HAP-1 (cell line): ENCODE measurements around the gene URAD.
"Not testable (repeated sequence)": the region's sequence is repeated elsewhere in the genome, so short reads cannot be mapped to it uniquely, and the experiment has no call there.

Experiments
- DNase-seq, 2 experiments: peaks; one replicate each; pipeline ENCODE4 v3.0.0-alpha.2; 2016 to 2020; ENCODE audit warnings: low spot score in 2 of 2
- H3K27me3 ChIP-seq: fragments of 250-450 bp; sonication (Bioruptor Pico); 2 replicates; pipeline ENCODE4 v1.5.1; 2020; ENCODE audit warnings: low read depth, mild to moderate bottlenecking, moderate library complexity
- H3K36me3 ChIP-seq: fragments of 250-450 bp; sonication (Bioruptor Pico); replicated peaks from 2 replicates; pipeline ENCODE4 v1.5.1; 2020; ENCODE audit warnings: mild to moderate bottlenecking
- H3K4me1 ChIP-seq: fragments of 250-450 bp; sonication (Bioruptor Pico); 2 replicates; pipeline ENCODE4 v1.5.1; 2020; ENCODE audit warnings: mild to moderate bottlenecking
- H3K4me3 ChIP-seq: fragments of 250-450 bp; sonication (Bioruptor Pico); 2 replicates; pipeline ENCODE4 v1.5.1; 2020; ENCODE audit warnings: mild to moderate bottlenecking, moderate library complexity
- H3K9me3 ChIP-seq: fragments of 250-450 bp; sonication (Bioruptor Pico); 2 replicates; pipeline ENCODE4 v1.5.1; 2020; ENCODE audit warnings: mild to moderate bottlenecking, moderate library complexity
- in situ Hi-C: fragments of 300-500 bp; cut with MboI; formaldehyde crosslinking; loops from 3 replicates; pipeline ENCODE4 v1.14.3; 2020; ENCODE audit warnings: low sequenced_read_pairs, inconsistent platforms, mixed read lengths

URAD gene

DNA sequence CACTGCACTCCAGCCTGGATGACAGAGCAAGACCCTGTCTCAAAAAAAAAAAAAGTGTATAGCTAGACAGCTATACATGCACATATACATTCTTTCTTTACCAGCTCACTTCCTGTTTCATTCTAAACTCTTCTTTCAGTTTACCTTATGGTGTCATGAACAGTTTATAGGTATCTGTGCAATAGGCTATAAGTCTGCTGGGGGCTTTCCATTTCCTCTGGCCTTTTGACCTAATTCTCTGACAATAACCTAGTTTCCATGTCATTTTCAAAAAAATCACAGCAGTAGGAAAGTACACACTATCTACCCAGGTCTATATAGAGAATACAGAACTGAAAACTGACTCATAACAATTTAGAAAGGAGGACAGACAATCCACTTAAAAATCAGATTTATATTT lies 24.4 kb upstream of the URAD start:
- no peak overlapping the region for H3K4me3 ChIP-seq
- H3K4me1 ChIP-seq, result no peaks in the 10 kb centered on the region
- no peak for DNase-seq
- no peaks in the 10 kb centered on the region for H3K36me3 ChIP-seq
- in situ Hi-C loops, result no loop called here
- no peaks in the 10 kb centered on the region; the same call in 1 of the 2 replicates for H3K27me3 ChIP-seq
- no peaks in the 10 kb centered on the region for H3K9me3 ChIP-seq

DNA sequence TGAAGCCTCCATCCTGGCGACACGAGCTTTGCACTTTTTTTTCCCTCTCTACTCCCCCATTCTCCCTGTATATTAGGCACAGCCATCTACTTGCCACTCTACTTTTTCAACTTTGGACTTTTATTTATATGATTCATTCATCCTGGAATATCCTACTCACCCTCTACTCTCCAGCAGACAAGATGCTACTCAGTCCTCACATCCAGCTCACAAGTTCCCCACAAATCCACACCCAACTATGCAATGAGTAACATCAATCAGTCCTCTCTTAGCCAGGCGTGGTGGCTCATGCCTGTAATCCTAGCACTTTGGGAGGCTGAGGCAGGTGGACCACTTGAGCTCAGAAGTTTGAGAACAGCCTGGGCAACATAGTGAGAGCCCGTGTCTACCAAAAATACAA lies 23.9 kb upstream of the URAD start:
- in situ Hi-C loops, result no loop called here
- Histone ChIP-seq H3K9me3 (no peaks in the 10 kb centered on the region), H3K27me3 (no peaks in the 10 kb centered on the region; the same call in 1 of the 2 replicates), H3K36me3 (no peaks in the 10 kb centered on the region), H3K4me3 (no peak overlapping the region), H3K4me1 (no peaks in the 10 kb centered on the region)
- no peak for DNase-seq

DNA sequence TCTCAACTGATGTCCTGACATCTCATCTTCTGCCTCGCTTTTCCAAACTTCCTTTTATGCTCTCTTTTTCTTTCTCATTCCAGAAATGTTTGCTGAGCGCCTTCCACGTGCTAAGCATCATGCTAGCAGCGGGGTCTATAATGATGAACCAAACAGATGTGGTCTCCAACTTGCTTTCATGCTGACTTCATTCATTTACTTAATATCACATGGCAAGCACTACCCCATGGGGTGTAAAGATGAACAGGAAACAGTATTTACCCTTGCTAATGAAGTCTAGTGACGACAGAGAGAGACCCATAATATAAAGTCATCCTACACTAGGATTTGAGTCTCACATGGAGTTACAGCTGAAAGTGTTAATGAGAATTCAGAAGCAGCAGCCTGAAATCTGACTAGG lies 21.6 kb upstream of the URAD start:
- H3K9me3 ChIP-seq, result no peaks in the 10 kb centered on the region
- no peaks in the 10 kb centered on the region for H3K4me1 ChIP-seq
- H3K36me3 ChIP-seq, result no peaks in the 10 kb centered on the region
- no peak for DNase-seq
- in situ Hi-C loops, result no loop called here
- no peak overlapping the region for H3K4me3 ChIP-seq
- no peaks in the 10 kb centered on the region; the same call in 1 of the 2 replicates for H3K27me3 ChIP-seq

DNA sequence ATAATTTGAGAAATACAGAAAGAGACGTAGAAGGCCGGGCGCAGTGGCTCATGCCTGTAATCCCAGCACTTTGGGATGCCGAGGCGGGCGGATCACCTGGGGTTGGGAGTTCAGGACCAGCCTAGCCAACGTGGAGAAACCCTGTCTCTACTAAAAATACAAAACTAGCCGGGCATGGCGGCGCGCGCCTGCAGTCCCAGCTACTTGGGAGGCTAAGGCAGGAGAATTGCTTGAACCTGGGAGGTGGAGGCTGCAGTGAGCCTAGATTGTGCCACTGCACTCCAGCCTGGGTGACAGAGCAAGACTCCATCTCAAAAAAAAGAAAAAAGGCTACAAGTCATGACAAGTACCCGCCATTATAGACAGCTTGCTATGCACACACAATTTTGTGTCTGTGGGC lies 16.5 kb upstream of the URAD start:
- H3K36me3 ChIP-seq, H3K4me1 ChIP-seq, H3K27me3 ChIP-seq, DNase-seq, H3K9me3 ChIP-seq, H3K4me3 ChIP-seq, in situ Hi-C loops: not testable (repeated sequence)

DNA sequence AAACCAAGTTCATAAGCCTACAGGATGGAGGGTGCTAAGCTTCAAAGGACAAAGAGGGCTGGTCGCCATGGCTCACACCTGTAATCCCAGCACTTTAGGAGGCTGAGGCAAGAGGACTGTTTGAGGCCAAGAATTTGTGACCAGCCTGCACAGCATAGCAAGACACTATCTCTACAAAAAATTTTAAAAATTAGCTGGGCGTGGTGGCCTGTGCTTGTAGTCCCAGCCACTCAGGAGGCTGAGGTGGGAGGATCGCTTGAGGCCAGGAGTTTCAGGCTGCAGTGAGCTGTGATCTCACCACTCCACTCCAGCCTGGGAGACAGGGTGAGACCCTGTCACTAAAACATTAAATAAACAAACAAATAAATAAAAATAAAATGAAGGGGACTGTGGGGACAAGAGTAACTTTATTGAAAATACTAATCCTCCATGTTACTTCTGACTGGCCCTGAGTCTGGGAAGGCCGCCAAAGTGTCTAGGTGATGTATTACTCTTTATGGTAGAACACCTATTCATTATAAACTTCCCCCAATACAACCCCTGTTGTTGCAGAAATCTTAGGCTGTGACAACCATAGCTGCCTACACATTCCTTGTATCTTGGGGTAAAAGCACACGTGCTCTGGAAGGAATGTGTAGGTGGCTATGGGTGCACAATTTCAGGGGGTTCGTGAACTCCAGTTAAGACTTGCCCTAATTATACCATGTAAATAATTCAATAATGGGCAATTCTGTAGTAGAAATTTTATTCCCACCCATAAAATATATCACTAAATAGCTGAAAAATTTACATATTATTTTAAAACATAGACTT lies 14.6 kb upstream of the URAD start:
- no peak overlapping the region for H3K4me3 ChIP-seq
- no peaks in the 10 kb centered on the region for H3K9me3 ChIP-seq
- no peaks in the 10 kb centered on the region for H3K36me3 ChIP-seq
- in situ Hi-C loops, result no loop called here
- no peaks in the 10 kb centered on the region for H3K4me1 ChIP-seq
- H3K27me3 ChIP-seq, result no peaks in the 10 kb centered on the region
- DNase-seq, result no peak

DNA sequence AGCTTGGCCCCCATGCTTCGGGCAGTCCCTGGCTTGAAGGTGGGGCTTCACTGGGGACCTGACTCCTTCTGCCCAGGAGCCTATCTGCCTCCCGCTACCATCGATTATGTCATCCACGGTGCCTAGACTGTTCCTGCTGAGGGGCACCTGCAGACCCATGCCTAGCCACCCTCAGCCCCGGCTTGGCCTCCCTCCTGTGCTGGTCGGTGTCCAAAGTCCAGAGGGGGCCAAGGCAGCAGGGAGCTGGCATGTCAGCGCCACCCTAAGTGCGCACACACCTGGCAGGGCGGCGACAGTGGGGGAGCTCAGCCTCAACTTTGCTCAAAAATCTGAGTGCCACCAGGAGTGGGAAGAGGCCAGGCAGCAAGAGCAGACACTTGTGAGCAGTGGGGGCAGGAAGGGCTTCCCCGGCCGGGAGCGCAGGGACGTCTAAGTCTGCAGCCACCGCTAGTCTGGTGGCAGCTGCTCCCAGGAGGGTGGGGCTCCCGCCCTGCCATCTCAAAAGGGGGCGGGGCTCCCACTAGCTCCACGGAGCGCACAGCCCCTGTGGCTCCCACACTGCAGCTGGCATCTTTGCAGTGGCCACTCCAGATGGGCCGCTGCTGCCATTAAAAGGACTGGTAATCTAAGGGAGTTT lies 13.5 kb upstream of the URAD start:
- Histone ChIP-seq H3K27me3 (no peaks in the 10 kb centered on the region), H3K4me3 (no peak overlapping the region), H3K36me3 (no peaks in the 10 kb centered on the region), H3K9me3 (no peaks in the 10 kb centered on the region), H3K4me1 (no peaks in the 10 kb centered on the region)
- in situ Hi-C loops, result no loop called here
- DNase-seq, result no peak

DNA sequence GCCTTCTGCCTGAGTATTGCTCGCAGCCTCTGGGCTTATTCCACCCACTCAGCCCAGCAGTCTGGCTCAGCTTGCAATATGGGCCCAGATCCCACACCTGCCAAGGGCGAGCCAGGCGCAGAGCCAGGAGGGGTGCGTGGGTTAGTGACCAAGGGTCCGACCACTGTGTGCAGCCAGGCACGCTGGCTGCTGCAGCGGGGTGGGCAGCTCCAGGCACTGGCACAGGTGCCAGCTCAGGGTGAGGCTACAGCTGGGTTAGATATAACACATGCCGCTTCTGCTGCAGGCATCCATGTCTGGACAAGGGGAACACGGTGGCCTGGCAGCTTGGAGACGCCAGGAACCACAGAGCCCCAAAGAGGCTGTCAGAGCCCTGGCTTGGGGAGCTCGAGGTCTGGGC lies 12.6 kb upstream of the URAD start:
- Histone ChIP-seq H3K4me3 (no peak overlapping the region), H3K27me3 (no peaks in the 10 kb centered on the region), H3K36me3 (no peaks in the 10 kb centered on the region), H3K9me3 (no peaks in the 10 kb centered on the region), H3K4me1 (no peaks in the 10 kb centered on the region)
- DNase-seq, result no peak
- in situ Hi-C loops, result no loop called here

DNA sequence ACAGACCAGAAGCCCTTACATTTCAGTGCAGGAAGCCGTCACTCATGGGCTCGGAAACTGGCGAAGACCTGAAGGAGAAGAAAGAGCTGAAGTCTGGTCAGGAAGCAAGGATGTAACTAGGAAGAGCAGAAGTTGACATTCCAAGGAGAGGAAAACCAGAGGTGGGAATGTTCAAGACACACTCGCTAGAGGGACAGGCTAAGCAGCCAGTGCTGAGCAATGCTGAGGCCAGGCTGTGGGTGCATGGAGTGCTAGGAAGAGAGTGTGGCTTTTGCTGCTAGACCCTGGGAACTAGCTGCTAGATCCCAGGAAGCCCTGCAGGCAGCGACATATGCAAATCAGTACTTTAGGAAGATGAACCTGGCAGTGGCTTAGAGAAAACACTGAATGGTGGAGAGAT lies 12.1 kb upstream of the URAD start:
- in situ Hi-C loops, result no loop called here
- H3K4me3 ChIP-seq, result no peak overlapping the region
- no peaks in the 10 kb centered on the region for H3K4me1 ChIP-seq
- H3K36me3 ChIP-seq, result no peaks in the 10 kb centered on the region
- H3K27me3 ChIP-seq, result no peaks in the 10 kb centered on the region
- H3K9me3 ChIP-seq, result no peaks in the 10 kb centered on the region
- DNase-seq, result no peak

DNA sequence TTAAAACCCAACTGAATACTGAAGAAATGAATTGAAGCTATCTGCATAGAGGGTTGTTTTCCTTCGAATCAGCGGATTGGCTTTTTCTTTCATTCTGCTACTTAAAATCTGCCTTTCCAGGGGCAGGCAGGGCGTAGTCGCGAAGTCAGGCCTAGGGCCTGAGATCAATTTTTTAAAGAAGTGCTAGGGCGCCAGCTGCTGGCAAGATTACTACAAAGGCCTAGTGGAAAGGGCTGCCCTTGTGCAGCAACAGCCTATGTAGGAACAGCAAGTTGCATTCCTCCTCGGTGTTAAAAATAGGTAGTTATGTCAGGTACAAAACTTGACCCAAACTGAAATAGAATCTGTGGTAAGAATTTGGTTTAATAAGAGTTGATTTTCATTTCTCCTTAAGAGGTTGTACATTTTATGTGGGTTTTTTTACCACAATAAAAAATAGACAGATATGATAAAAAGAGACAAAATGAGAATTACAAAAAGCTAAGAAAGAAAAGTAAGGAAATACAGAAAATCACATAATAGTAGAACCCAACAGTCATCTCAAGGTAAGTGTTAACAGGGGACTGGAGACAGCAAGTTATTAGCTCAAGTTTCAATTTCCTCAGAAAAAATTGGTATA lies 9.5 kb upstream of the URAD start:
- Histone ChIP-seq H3K9me3 (no peaks in the 10 kb centered on the region), H3K4me3 (no peak overlapping the region), H3K27me3 (no peaks in the 10 kb centered on the region), H3K4me1 (no peaks in the 10 kb centered on the region), H3K36me3 (no peaks in the 10 kb centered on the region)
- in situ Hi-C loops, result loop anchor here (25.0 kb wide), 1 partner anchor 1036 kb away; no protein-coding TSS in a partner anchor
- peak; percentile 59 to 72 for DNase-seq

DNA sequence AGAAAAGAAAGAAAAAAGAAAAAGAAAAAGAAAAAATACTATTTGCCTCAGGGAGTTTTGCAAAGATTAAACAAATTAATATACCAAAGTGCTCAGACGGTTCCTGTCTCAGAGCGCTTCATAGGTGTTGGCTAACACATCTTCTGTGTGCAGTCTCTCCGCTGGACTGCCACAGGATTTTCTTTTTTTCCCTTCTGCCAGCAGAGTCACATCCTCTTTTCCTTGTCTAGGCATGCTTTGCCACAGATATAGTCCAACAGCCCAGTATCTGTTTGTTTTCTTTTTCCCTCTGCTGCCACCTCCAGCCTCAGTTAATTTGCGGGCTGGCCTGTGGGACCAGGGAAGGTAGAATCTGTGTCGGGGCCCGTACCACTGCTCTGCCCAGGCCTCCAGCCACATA lies 3.4 kb upstream of the URAD start:
- DNase-seq, result no peak
- in situ Hi-C loops, result loop anchor here (25.0 kb wide), 1 partner anchor 1030 kb away; no protein-coding TSS in a partner anchor
- no peaks in the 10 kb centered on the region for H3K9me3 ChIP-seq
- no peak overlapping the region for H3K4me3 ChIP-seq
- no peaks in the 10 kb centered on the region for H3K36me3 ChIP-seq
- H3K4me1 ChIP-seq, result no peaks in the 10 kb centered on the region
- H3K27me3 ChIP-seq, result no peaks in the 10 kb centered on the region

DNA sequence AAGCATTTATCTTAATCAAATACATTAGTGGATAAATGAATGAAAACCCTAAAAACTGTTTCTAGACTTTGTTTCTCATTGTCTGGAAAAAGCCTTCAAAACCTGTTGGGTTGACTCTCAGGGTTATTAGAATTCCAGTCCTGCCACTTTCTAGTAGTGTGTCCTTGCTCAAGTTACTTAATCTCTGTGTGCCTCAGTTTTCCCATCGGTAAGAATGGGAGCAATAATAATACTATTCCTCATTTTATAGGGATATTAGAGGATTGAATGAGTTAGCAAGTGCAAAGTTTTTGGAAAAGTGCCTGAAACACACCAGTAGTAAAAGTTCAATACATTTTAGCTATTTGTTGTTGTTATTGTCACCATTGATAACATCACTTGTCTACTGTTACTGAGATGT lies 2.9 kb downstream of the URAD start:
- Histone ChIP-seq H3K36me3 (no peaks in the 10 kb centered on the region), H3K27me3 (peaks cover 3% of the 10 kb centered on the region; the same call in 1 of the 2 replicates), H3K4me3 (no peak overlapping the region), H3K9me3 (no peaks in the 10 kb centered on the region), H3K4me1 (no peaks in the 10 kb centered on the region)
- in situ Hi-C loops, result loop anchor here (5.0 to 25.0 kb wide), 3 partner anchors 151 to 1023 kb away; no protein-coding TSS in a partner anchor
- no peak for DNase-seq

DNA sequence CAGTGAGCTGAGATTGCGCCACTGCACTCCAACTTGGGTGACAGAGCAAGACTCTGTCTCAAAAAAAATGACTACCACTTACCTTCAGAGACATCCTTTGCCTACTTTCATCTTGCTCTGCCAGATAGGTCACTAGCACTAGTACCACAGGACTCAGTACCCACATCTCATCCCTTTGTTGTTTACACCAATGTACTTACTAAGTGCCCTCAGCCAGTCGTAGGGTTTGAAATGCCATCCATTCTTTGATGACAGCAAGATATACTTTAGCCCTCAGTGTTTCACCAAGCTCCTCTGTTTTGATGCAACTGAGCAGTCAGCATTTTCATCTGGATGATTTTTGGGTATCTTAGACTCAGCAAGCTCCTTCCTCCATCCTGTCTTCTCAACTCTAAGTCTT lies 6.1 kb downstream of the URAD start:
- in situ Hi-C loops, result loop anchor here (10.0 to 25.0 kb wide), 2 partner anchors 148 to 1020 kb away; no protein-coding TSS in a partner anchor
- Histone ChIP-seq H3K4me1 (no peaks in the 10 kb centered on the region), H3K9me3 (no peaks in the 10 kb centered on the region), H3K36me3 (no peaks in the 10 kb centered on the region), H3K4me3 (no peak overlapping the region), H3K27me3 (peaks cover 3% of the 10 kb centered on the region; the same call in 1 of the 2 replicates)
- no peak for DNase-seq

DNA sequence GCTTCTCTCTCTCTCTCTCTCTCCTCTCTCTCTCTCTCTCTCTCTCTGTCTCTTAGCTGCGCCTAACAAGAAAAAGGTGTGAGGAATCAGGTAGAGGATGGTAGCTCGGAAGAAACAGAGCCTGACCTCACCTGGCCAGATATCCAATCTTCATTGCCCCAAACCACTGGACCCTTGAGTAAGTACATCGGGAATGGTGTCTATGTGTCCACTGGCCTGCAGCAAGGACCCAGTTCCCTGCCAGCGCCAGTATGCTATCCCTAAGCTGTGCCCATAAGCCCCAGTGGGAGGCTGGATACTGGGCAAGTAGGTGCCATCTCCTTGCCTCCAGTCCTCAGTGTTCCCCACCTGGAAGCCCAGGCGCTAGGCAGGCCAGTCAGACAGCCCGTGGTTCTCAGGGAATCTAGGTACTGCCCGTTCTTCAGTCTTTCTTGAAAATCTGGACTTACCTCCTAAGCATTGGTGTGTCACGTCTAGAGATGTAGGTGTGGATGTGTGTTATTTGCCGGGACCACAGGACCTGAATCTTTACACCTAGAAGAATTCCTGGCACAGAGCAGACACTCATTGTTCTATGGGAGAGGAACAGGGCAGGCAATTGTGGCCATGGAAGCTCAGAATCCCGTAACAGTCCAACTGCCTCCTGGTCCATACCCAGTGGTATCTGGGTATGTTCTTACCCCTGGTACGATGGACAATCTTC lies 7.3 kb downstream of the URAD start:
- DNase-seq, result no peak
- Histone ChIP-seq H3K4me1 (no peaks in the 10 kb centered on the region), H3K9me3 (no peaks in the 10 kb centered on the region), H3K27me3 (peaks cover 3% of the 10 kb centered on the region; the same call in 1 of the 2 replicates), H3K36me3 (no peaks in the 10 kb centered on the region), H3K4me3 (no peak overlapping the region)
- in situ Hi-C loops, result loop anchor here (10.0 to 25.0 kb wide), 2 partner anchors 146 to 1019 kb away; no protein-coding TSS in a partner anchor
